ENCODE results near the gene INSRR. TPM values are rescaled to one million over a fixed set of nuclear protein-coding genes. Genes with fewer than 3 reads are reported as not detected.

The INSRR gene
- total RNA-seq, 1 experiment from 2014 or later, result not detected

GRCh38 chr1:156901966-156902915 lies 43.3 kb upstream of the INSRR start:
- no peak for TF ChIP-seq CTCF (IDR thresholded peaks at IDR 0.05; ENCODE audit: unreplicated experiment)
- Mint-ChIP-seq H3K4me3 (ENCODE audit: unreplicated experiment) (no peak overlapping the region), H3K9me3 (ENCODE audit: unreplicated experiment) (no peaks in the 10 kb centered on the region), H3K4me1 (ENCODE audit: insufficient read depth, unreplicated experiment) (peaks cover 21% of the 10 kb centered on the region), H3K27me3 (ENCODE audit: insufficient read depth, unreplicated experiment) (no peaks in the 10 kb centered on the region), H3K27ac (ENCODE audit: low read depth, unreplicated experiment) (no peak overlapping the region), H3K36me3 (ENCODE audit: insufficient read depth, unreplicated experiment) (no peaks in the 10 kb centered on the region)
- ChIA-PET CTCF (interaction anchor here (0.6 to 17.6 kb wide), 9 partner anchors 7 to 212 kb away, joined by 3 to 363 read pairs (median 4); partner anchors contain the start of gene LRRC71), POLR2A (interaction anchor here (1.0 kb wide), 1 partner anchor 174 kb away, joined by 4 read pairs; the partner anchor contains the start of genes ISG20L2 and METTL25B)
- BruUV-seq (replicated peaks), result no TSS peak
- DNase-seq (ENCODE audit: unreplicated experiment), result no peak
- intact Hi-C loops (cut with micrococcal nuclease), result no loop called here

GRCh38 chr1:156901590-156901900 lies 42.6 kb upstream of the INSRR start:
- H3K27ac Mint-ChIP-seq (ENCODE audit: low read depth, unreplicated experiment), result no peak overlapping the region
- POLR2A ChIA-PET, result interaction anchor here (1.0 kb wide), 1 partner anchor 173 kb away, joined by 4 read pairs; the partner anchor contains the start of genes ISG20L2 and METTL25B

GRCh38 chr1:156900896-156901589 lies 42.1 kb upstream of the INSRR start:
- Mint-ChIP-seq H3K36me3 (ENCODE audit: insufficient read depth, unreplicated experiment) (no peaks in the 10 kb centered on the region), H3K27me3 (ENCODE audit: insufficient read depth, unreplicated experiment) (no peaks in the 10 kb centered on the region), H3K4me1 (ENCODE audit: insufficient read depth, unreplicated experiment) (peaks cover 29% of the 10 kb centered on the region), H3K9me3 (ENCODE audit: unreplicated experiment) (no peaks in the 10 kb centered on the region), H3K4me3 (ENCODE audit: unreplicated experiment) (no peak overlapping the region), H3K27ac (ENCODE audit: low read depth, unreplicated experiment) (no peak overlapping the region)
- no TSS peak for BruUV-seq (replicated peaks)
- intact Hi-C loops (cut with micrococcal nuclease), result no loop called here
- ChIA-PET POLR2A (interaction anchor here (0.5 to 1.0 kb wide), 2 partner anchors 11 to 279 kb away, joined by 3 to 4 read pairs; no protein-coding TSS in a partner anchor), CTCF (interaction anchor here (0.8 to 17.6 kb wide), 7 partner anchors 8 to 243 kb away, joined by 4 to 363 read pairs (median 5); partner anchors contain the start of gene LRRC71)
- no peak for DNase-seq (ENCODE audit: unreplicated experiment)
- no peak for TF ChIP-seq CTCF (IDR thresholded peaks at IDR 0.05; ENCODE audit: unreplicated experiment)

More at GRCh38 chr1:156901590-156901900, 42.6 kb upstream of the INSRR start:
- no peak for TF ChIP-seq CTCF (IDR thresholded peaks at IDR 0.05; ENCODE audit: unreplicated experiment)
- DNase-seq (ENCODE audit: unreplicated experiment), result no peak
- intact Hi-C loops (cut with micrococcal nuclease), result no loop called here
- H3K27me3 Mint-ChIP-seq (ENCODE audit: insufficient read depth, unreplicated experiment), result no peaks in the 10 kb centered on the region
- CTCF ChIA-PET, result interaction anchor here (0.6 to 17.6 kb wide), 9 partner anchors 8 to 244 kb away, joined by 4 to 363 read pairs (median 5); partner anchors contain the start of gene LRRC71
- no peaks in the 10 kb centered on the region for H3K36me3 Mint-ChIP-seq (ENCODE audit: insufficient read depth, unreplicated experiment)
- peaks cover 24% of the 10 kb centered on the region for H3K4me1 Mint-ChIP-seq (ENCODE audit: insufficient read depth, unreplicated experiment)
- H3K9me3 Mint-ChIP-seq (ENCODE audit: unreplicated experiment), result no peaks in the 10 kb centered on the region
- no peak overlapping the region for H3K4me3 Mint-ChIP-seq (ENCODE audit: unreplicated experiment)
- BruUV-seq (replicated peaks), result no TSS peak
